ENCODE measurements around the gene EIF5A.

Gene EIF5A

DNA sequence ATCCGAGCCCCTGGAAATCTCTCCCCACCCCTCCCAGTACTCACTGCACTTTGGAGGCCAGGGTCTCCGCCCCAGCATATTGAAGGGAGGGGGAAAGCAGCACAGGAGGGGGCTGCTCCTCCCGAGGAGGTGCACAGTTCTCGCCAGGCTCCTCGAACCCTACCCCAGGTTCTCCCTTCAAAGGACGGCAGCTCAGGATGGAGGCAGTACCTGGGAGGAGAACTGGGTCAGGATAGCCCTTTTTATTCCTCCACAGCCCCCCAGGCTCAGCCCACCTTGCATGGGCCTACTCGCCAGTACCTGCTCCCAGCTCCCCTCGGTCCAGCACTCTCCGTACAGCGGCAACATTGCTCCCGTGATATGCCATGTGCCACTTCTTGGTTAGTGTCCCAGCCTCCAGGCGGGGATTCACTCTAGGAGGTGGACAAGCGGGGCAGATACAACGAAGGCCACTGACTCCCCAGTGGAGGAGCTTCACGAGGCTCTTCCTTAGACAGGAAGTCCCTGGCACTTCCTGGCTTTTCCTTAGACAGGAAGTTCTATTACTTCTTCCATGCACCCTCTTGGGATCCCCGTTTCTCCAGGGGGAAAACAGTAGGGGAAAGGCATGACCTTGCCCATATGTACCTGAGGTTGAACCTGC, 9.9 kb downstream of the EIF5A start:
- in situ Hi-C loops (cut with HindIII; ENCODE audit: low sequenced_read_pairs): no loop called here
- no peak for TF ChIP-seq CTCF (IDR thresholded peaks at IDR 0.05; ENCODE audit: low read depth, low read length, missing control alignments)
- no peak overlapping the region for H3K4me3 ChIP-seq (ENCODE audit: low read depth, low read length)

GRCh38 chr17:7318121-7318860, 10.9 kb downstream of the EIF5A start:
- DNase-seq (ENCODE audit: low read depth): no peak
- no peak for TF ChIP-seq CTCF (IDR thresholded peaks at IDR 0.05; ENCODE audit: low read depth, low read length, missing control alignments)
- no peak overlapping the region for H3K4me3 ChIP-seq (ENCODE audit: low read depth, low read length)
- in situ Hi-C loops (cut with HindIII; ENCODE audit: low sequenced_read_pairs): no loop called here

More for the DNA sequence above, 9.9 kb downstream of the EIF5A start:
- DNase-seq (ENCODE audit: low read depth): no peak

DNA sequence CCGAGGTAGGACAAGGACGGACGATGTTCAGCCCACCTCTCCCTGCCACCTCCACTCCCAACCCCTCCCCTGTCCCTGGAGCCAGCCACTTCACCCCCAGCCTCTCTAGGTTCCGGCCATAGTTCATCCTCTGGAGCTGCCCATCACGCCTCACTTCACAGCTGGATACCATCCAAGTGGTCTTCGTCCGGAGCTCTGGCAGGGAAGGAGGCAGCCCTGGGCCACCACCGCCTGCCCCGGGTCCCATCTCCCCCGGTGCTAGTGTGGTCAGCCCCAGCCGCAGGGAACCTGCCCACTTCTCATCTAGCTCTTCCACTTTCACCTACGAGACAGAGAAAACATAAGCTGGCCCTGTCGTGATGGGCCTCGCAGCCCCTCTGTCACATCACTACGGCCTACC, 14.0 kb downstream of the EIF5A start:
- in situ Hi-C loops (cut with HindIII; ENCODE audit: low sequenced_read_pairs): no loop called here

GRCh38 chr17:7322520-7323194, 15.2 kb downstream of the EIF5A start:
- DNase-seq (ENCODE audit: low read depth): no peak
- H3K4me3 ChIP-seq (ENCODE audit: low read depth, low read length): no peak overlapping the region
- in situ Hi-C loops (cut with HindIII; ENCODE audit: low sequenced_read_pairs): no loop called here

More for the DNA sequence above, 14.0 kb downstream of the EIF5A start:
- no peak overlapping the region for H3K4me3 ChIP-seq (ENCODE audit: low read depth, low read length)
- no peak for TF ChIP-seq CTCF (IDR thresholded peaks at IDR 0.05; ENCODE audit: low read depth, low read length, missing control alignments)
- no peak for DNase-seq (ENCODE audit: low read depth)

GRCh38 chr17:7323731-7324437, 16.5 kb downstream of the EIF5A start:
- in situ Hi-C loops (cut with HindIII; ENCODE audit: low sequenced_read_pairs): no loop called here
- DNase-seq (ENCODE audit: low read depth): no peak
- peak; percentile 92 for TF ChIP-seq CTCF (IDR thresholded peaks at IDR 0.05; ENCODE audit: low read depth, low read length, missing control alignments)
- H3K4me3 ChIP-seq (ENCODE audit: low read depth, low read length): no peak overlapping the region

More at GRCh38 chr17:7322520-7323194, 15.2 kb downstream of the EIF5A start:
- no peak for TF ChIP-seq CTCF (IDR thresholded peaks at IDR 0.05; ENCODE audit: low read depth, low read length, missing control alignments)

DNA sequence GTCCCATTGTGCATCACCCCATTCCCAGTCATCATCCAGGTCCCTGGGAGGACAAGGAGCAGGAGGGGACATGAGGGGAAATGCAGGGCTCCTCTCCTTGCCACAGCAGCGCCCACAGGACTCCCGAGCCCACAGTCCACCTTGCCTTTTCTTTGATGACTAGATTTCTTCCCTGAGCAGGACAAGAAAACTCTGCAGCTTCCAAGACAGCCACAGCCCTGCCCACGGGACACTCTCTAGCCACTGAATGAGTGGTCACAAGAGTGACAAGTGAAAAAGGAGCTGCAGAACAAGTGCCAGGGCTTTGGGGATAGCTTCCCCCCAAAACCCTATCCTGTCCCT, 17.0 kb downstream of the EIF5A start:
- DNase-seq (ENCODE audit: low read depth): no peak
- H3K4me3 ChIP-seq (ENCODE audit: low read depth, low read length): no peak overlapping the region
- in situ Hi-C loops (cut with HindIII; ENCODE audit: low sequenced_read_pairs): no loop called here
- TF ChIP-seq CTCF (IDR thresholded peaks at IDR 0.05; ENCODE audit: low read depth, low read length, missing control alignments): no peak
